MG63 (cell line): ENCODE data around the gene MICOS13. TPM values are rescaled to one million over a fixed set of nuclear protein-coding genes. Genes with fewer than 3 reads are reported as not detected.

Experiments
- DNase-seq: peaks from one replicate; pipeline ENCODE4 v3.0.0-alpha.2; 2020
- H3K27me3 ChIP-seq: fragments of 250-450 bp; sonication (Bioruptor Pico); 2 replicates; pipeline ENCODE4 v1.5.1; 2020; ENCODE audit warnings: mild to moderate bottlenecking, moderate library complexity
- H3K36me3 ChIP-seq: fragments of 250-450 bp; sonication (Bioruptor Pico); 2 replicates; pipeline ENCODE4 v1.5.1; 2020; ENCODE audit warnings: mild to moderate bottlenecking, moderate library complexity
- H3K4me3 ChIP-seq: fragments of 250-450 bp; sonication (Bioruptor Pico); 2 replicates; pipeline ENCODE4 v1.5.1; 2020; ENCODE audit warnings: mild to moderate bottlenecking, moderate library complexity
- H3K9me3 ChIP-seq: fragments of 250-450 bp; sonication (Bioruptor Pico); 2 replicates; pipeline ENCODE4 v1.5.1; 2020; ENCODE audit warnings: mild to moderate bottlenecking, moderate library complexity
- total RNA-seq: library from RNA; depleted of rRNA; stranded (reverse); fragments of >200 nt; shearing (Covaris generic); gene quantifications from 2 replicates; pipeline ENCODE4 v1.2.3, GENCODE V29; 2014; ENCODE audit warnings: low replicate concordance; rRNA removed

The MICOS13 gene
- 21.8 and 75.4 TPM in 2 replicates for total RNA-seq

- H3K9me3 ChIP-seq, result no peaks in the 10 kb centered on the region
- peak; percentile 94 for DNase-seq
- no peaks in the 10 kb centered on the region for H3K27me3 ChIP-seq
- H3K36me3 ChIP-seq, result no peaks in the 10 kb centered on the region
- peak within 1 kb of the TSS; percentile 84 for H3K4me3 ChIP-seq
Measured at GRCh38 chr19:5680437-5681368, at the start of gene MICOS13, which contains the start of gene HSD11B1L. Gene MICOS13, minus strand, starts transcription at chr19:5680516. Its CDS starts 30 bp downstream, at chr19:5680486. Gene HSD11B1L, plus strand, starts transcription at chr19:5681027. Its CDS starts 3,806 bp downstream, at chr19:5684833.

DNA sequence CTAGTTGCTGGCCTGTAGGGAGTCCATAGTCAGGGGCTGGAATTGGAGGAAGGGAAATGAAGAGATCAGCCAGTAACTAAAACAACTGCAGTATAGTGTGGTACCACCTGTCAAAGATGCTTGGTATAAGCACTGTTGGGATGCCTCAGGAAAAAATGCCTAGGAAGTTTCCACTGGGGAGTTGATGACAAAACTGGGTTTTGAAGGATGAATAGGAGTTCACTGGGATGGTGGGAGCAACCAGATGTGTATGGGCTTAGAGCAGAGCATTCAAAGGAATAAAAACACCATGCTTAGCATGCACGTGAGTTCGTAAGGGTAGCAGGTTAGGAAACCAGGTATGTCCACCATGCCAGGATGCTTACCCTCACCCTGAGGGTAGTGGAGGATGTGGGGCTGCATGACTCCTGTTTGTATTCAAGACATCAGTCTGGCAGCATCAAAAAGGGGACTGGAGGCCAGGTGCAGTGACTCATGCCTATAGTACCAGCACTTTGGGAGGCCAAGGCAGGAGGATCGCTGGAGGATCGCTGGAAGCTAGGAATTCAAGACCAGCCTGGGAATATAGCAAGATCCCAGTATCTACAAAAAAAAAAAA is 47.2 kb upstream of the MICOS13 start:
- H3K9me3 ChIP-seq, result no peaks in the 10 kb centered on the region; the same call in 1 of the 2 replicates

DNA sequence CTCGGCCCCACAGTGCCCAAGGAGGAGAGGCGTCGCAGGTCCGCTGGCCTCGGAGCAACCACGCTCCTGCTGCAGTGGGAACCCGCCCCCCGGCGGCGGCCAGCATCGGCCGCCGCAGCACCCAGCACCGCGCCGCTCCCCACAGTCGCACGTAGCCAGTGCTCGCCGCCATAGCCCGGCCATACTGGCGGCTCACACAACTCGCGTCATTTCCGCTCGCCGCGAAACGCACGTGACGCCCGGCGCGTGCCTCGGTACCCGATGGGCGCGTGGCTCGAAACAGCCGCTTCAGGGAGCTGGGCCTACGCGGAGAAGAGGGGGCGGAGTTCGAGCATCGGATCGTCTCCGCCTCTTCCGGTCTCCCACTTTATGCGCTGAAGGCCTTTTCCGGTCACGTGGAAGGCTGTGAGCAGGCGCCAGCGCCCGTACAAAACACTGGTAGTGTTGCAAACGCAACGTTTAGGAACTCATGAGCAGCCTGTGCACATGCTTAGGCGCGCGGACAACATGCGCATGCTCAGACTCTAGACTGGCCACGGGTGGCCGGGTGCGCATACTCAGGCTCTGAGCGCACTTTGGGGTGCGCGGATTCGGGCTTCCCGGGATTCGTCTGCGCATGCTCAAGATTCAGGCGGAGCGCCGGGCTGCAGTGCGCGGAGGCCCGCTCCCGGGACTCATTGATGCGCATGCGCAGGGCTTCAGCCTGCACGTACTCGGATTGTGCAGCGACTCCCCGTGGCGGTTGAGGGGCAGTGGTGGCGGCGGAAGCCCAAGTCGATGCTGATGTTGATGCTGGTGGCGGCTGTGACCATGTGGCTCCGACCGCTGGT is 39.9 kb upstream of the MICOS13 start, which contains the start of the genes CATSPERD and LONP1:
Gene CATSPERD (plus strand): TSS at position 677 of the 830 bp plus-strand sequence. CDS start 101 bp downstream, at position 778.
Gene LONP1 (minus strand): TSS at position 186 of the 830 bp plus-strand sequence. CDS start 14 bp downstream, at position 172.
- peak; percentile 94 for DNase-seq
- Histone ChIP-seq H3K36me3 (peaks cover 12% of the 10 kb centered on the region), H3K9me3 (no peaks in the 10 kb centered on the region), H3K4me3 (peak within 1 kb of the TSS; percentile 72), H3K27me3 (no peaks in the 10 kb centered on the region)

More for the DNA sequence above, 47.2 kb upstream of the MICOS13 start:
- Histone ChIP-seq H3K4me3 (no peak overlapping the region), H3K36me3 (no peaks in the 10 kb centered on the region), H3K27me3 (no peaks in the 10 kb centered on the region)
- no peak for DNase-seq

- DNase-seq, result no peak
- Histone ChIP-seq H3K27me3 (no peaks in the 10 kb centered on the region), H3K36me3 (peaks cover 12% of the 10 kb centered on the region), H3K9me3 (no peaks in the 10 kb centered on the region), H3K4me3 (peak overlapping the region; percentile 72)
Measured at GRCh38 chr19:5719274-5719960, 39.1 kb upstream of the MICOS13 start.

GRCh38 chr19:5718579-5719273 is 38.4 kb upstream of the MICOS13 start:
- no peaks in the 10 kb centered on the region for H3K9me3 ChIP-seq
- peak overlapping the region; percentile 72 for H3K4me3 ChIP-seq
- peaks cover 14% of the 10 kb centered on the region for H3K36me3 ChIP-seq
- peak; percentile 44 for DNase-seq
- no peaks in the 10 kb centered on the region for H3K27me3 ChIP-seq

- DNase-seq, result peak; percentile 47
- H3K36me3 ChIP-seq, result peaks cover 18% of the 10 kb centered on the region
- peak overlapping the region; percentile 72 for H3K4me3 ChIP-seq
- no peaks in the 10 kb centered on the region for H3K27me3 ChIP-seq
- no peaks in the 10 kb centered on the region for H3K9me3 ChIP-seq
Measured at GRCh38 chr19:5718037-5718578, 37.8 kb upstream of the MICOS13 start.

DNA sequence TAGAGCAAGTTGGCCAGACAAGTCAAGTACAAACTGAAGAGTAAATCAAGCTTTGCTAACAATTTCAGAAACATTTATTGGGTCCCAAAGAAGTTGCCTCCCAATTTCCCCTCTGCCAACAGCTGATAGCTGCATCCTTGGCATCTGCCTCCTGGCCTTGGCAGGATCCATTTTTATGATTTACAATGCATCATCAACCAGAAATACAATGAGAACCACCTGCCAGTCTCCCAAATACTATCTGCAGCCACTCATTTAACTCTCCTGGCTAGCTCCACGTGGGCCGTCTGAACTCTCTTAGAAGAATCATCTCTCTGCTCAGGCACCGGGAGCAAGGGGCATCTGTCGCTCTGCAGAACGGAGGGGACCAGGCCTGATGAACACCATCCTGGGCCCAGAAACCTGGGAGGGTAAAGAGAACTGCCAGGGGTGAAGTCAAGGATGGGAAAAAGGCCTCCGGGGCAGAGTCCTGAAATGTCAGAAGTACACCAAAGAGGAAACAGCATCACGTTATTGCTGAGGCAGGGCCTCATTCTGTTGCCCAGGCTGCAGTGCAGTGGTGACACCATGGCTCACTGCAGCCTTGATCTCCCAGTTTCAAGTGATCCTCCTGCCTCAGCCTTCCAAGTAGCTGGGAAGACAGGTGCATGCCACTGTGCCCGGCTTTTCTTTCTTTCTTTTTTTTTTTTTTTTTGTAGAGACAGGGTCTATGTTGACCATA is 37.1 kb upstream of the MICOS13 start:
- Histone ChIP-seq H3K27me3 (no peaks in the 10 kb centered on the region), H3K9me3 (no peaks in the 10 kb centered on the region), H3K4me3 (no peak overlapping the region), H3K36me3 (peaks cover 20% of the 10 kb centered on the region)
- no peak for DNase-seq

GRCh38 chr19:5714816-5715215 is 34.5 kb upstream of the MICOS13 start:
- DNase-seq, result no peak
- no peak overlapping the region for H3K4me3 ChIP-seq
- peaks cover 20% of the 10 kb centered on the region for H3K36me3 ChIP-seq
- no peaks in the 10 kb centered on the region for H3K27me3 ChIP-seq
- no peaks in the 10 kb centered on the region for H3K9me3 ChIP-seq

DNA sequence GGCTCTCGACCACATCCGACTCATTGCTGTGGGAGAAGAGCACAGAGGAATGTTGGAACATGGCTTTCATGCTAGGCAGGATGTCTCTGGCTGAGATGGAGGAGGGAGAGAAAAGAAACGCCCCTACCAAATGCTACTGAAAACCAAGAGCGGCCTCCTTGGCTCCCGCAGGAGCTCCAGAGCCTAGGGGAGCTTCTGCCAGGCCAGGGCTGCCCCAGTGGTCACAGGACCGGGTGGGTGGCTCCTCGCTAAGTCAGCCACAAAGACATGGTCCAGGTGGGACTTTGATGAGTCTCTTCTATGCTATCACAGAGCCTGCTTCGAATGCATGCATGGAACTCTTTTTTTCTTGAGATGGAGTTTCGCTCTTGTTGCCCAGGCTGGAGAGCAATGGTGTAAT is 32.9 kb upstream of the MICOS13 start:
- H3K27me3 ChIP-seq, result no peaks in the 10 kb centered on the region
- no peak for DNase-seq
- no peaks in the 10 kb centered on the region for H3K9me3 ChIP-seq
- H3K36me3 ChIP-seq, result peaks cover 20% of the 10 kb centered on the region
- no peak overlapping the region for H3K4me3 ChIP-seq

DNA sequence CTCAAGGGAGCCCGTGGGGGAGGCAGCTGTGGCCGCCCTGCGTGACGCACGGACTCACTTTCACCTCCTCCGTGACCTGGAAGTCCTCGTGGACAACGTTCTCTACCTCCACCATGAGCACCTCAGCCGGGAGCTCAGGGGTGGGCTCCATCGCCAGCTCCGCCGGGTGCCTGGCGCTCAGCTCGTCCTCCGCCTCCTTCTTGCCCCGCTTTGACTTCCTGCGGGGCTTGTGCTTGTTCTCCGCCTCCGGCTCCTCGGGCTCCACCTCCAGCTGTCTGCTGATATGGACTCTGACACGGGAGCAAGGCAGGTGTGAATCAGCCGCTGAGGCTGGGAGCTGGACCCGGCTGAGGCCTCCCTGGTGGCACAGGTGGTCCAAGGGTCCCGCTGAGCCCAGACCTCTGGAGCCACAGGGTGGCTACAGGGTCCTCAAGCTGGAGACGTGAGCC is 31.4 kb upstream of the MICOS13 start:
- H3K27me3 ChIP-seq, result no peaks in the 10 kb centered on the region
- peaks cover 14% of the 10 kb centered on the region for H3K36me3 ChIP-seq
- no peak for DNase-seq
- H3K9me3 ChIP-seq, result no peaks in the 10 kb centered on the region
- H3K4me3 ChIP-seq, result no peak overlapping the region

DNA sequence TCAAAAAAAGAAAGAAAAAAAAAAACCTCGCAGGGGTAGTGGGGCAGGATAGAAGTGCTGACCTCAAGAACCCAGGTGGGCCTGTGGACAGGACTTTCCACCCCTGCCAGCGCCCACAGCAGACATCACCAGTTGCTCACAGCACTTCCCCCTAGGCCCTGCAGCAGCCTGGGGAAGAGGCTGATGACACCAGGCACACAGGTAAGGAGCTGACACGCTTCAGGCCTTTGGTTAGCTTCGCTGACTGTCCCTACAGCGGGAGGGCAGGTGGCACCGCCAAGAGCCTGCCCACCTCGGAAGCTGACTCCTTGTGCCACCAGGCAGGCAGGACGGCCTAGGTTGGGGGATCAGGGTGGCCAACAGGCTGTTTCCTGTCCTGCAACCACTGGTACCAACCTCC is 30.7 kb upstream of the MICOS13 start:
- Histone ChIP-seq H3K27me3 (no peaks in the 10 kb centered on the region), H3K36me3 (peaks cover 19% of the 10 kb centered on the region), H3K4me3 (no peak overlapping the region), H3K9me3 (no peaks in the 10 kb centered on the region)
- no peak for DNase-seq

DNA sequence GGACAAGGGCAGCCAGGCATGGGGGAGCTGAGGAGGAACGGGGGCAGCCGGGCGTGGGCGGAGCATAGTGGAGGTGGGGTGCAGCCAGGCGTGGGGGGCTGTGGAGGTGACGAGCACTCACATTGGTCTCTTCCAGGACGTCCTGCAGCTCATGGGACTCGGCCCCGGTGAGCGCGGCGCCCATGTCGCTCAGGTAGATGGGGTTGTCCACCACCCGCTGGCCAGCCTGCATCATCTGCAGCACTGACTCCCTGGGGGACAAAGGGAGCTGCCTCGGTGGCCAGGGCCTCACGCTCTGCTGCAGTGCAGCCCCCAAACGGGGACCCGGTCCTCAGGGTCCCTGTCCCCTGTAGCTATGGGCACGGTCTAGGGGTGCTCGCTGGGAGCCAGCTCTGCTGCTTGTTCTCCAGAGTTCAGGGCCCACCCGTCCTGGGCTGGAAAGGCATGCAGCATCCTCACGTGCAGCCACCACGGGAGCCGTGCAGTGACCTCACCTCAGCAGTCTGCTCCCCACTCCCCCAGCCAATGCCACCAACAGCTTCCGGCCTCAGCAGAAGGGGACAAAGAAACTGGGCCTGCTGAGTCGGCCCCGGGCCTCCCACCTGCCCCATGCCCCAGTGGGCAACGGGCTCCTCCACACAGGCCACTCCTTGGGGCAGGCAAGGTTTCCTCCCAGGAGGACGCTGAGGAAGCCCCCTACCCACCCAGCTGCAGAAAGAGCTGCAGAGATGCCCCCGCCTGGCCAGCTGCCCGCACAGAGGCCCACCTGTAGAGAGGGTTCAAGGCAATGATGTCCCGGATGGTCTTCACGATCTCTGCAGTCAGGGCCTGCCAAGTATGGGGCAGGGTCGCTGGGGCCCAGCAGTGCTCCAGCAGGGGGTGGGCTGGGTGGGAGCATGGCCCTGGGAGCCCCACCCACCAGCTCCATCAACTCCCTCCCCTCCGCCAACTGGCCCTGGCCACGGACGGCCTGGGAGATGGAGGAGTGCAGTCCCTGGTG is 27.6 kb upstream of the MICOS13 start:
- Histone ChIP-seq H3K4me3 (no peak overlapping the region), H3K27me3 (no peaks in the 10 kb centered on the region), H3K9me3 (no peaks in the 10 kb centered on the region), H3K36me3 (peaks cover 22% of the 10 kb centered on the region)
- no peak for DNase-seq

GRCh38 chr19:5706876-5707573 is 26.7 kb upstream of the MICOS13 start:
- H3K4me3 ChIP-seq, result no peak overlapping the region
- H3K9me3 ChIP-seq, result no peaks in the 10 kb centered on the region
- H3K36me3 ChIP-seq, result peaks cover 21% of the 10 kb centered on the region
- H3K27me3 ChIP-seq, result no peaks in the 10 kb centered on the region
- DNase-seq, result no peak
